NCI-H69 (cell line): ENCODE results near the gene PRSS12.
A peak's percentile ranks its signal among the peaks of the same experiment; 100 is the strongest.
"Not testable (repeated sequence)": the region's sequence is repeated elsewhere in the genome, so short reads cannot be mapped to it uniquely, and the experiment has no call there.

Source experiments
- DNase-seq: peaks from one replicate; lab custom pipeline; 2025; lab: John Stamatoyannopoulos, UW

Gene PRSS12

GRCh38 chr4:118352843-118353533 is at the start of gene PRSS12:
TSS of gene PRSS12 (minus strand) at chr4:118353003. CDS start at chr4:118352720, 283 bp downstream.
- peak; percentile 91 for DNase-seq

GRCh38 chr4:118400356-118400755 is 47.6 kb upstream of the PRSS12 start:
- peak; percentile 2 for DNase-seq

GRCh38 chr4:118399883-118400282 is 47.1 kb upstream of the PRSS12 start:
- DNase-seq, result peak; percentile 37

GRCh38 chr4:118398226-118399090 is 45.7 kb upstream of the PRSS12 start:
- DNase-seq, result peak; percentile 69

- DNase-seq, result peak; percentile 67
These were observed 44.8 kb upstream of the PRSS12 start for GRCh38 chr4:118397623-118397979.

GRCh38 chr4:118396881-118397622 is 44.2 kb upstream of the PRSS12 start:
- DNase-seq, result peak; percentile 47

GRCh38 chr4:118395057-118395644 is 42.3 kb upstream of the PRSS12 start:
- DNase-seq, result peak; percentile 8

- not testable (repeated sequence) for DNase-seq
These were observed 39.7 kb upstream of the PRSS12 start for GRCh38 chr4:118392509-118392908.

- DNase-seq, result no peak
These were observed 37.3 kb upstream of the PRSS12 start for GRCh38 chr4:118390121-118390520.

GRCh38 chr4:118389721-118390120 is 36.9 kb upstream of the PRSS12 start:
- no peak for DNase-seq

GRCh38 chr4:118388606-118389005 is 35.8 kb upstream of the PRSS12 start:
- DNase-seq, result no peak

- DNase-seq, result no peak
These were observed 29.1 kb upstream of the PRSS12 start for GRCh38 chr4:118381902-118382301.

GRCh38 chr4:118373614-118374255 is 20.9 kb upstream of the PRSS12 start:
- no peak for DNase-seq

- no peak for DNase-seq
These were observed 19.4 kb upstream of the PRSS12 start for GRCh38 chr4:118372251-118372650.

- DNase-seq, result no peak
These were observed 16.4 kb upstream of the PRSS12 start for GRCh38 chr4:118369231-118369630.

- DNase-seq, result peak; percentile 53
These were observed 15.1 kb upstream of the PRSS12 start for GRCh38 chr4:118367872-118368271.

- DNase-seq, result no peak
These were observed 14.6 kb upstream of the PRSS12 start for GRCh38 chr4:118367361-118367760.

- DNase-seq, result no peak
These were observed 10.4 kb upstream of the PRSS12 start for GRCh38 chr4:118363166-118363565.

GRCh38 chr4:118361192-118361591 is 8.4 kb upstream of the PRSS12 start:
- no peak for DNase-seq

GRCh38 chr4:118360106-118360505 is 7.3 kb upstream of the PRSS12 start:
- DNase-seq, result no peak

- no peak for DNase-seq
These were observed 4.8 kb upstream of the PRSS12 start for GRCh38 chr4:118357601-118358000.

- no peak for DNase-seq
These were observed 3.9 kb upstream of the PRSS12 start for GRCh38 chr4:118356731-118357130.
